ENCODE measurements around the gene TMEM135.
"Not testable (repeated sequence)": the region's sequence is repeated elsewhere in the genome, so short reads cannot be mapped to it uniquely, and the experiment has no call there.

Gene TMEM135

DNA sequence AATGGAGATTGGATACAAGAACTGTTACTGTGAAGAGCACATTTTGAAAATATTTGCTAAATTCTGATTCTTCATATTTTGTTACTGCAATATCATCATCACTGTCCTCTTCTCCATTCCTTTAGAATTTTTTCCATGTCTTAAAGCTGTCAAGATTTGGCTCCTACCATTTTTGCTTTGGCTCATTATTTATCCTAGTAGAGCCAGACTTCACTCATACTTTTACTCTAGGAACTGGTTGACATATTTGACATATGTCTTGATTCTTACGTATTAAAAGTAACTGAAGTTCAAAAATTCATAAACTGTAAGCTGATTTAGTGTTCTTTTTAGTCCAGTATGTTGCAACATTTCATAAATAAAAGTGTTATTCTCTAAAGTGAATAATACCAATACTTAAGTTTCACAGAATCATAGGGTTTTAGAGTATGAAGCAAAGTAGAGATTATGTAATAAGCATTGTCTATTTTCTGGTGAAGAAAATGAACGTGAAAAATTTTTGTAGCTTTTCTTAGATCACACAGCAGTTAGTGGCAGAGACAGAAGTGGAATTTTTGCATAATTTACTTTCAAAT is 225.6 kb downstream of the TMEM135 start:
- no peak for DNase-seq (ENCODE audit: low read depth)
- no peak overlapping the region for H3K4me3 ChIP-seq (ENCODE audit: low read depth, low read length)
- TF ChIP-seq, protein P1, sequence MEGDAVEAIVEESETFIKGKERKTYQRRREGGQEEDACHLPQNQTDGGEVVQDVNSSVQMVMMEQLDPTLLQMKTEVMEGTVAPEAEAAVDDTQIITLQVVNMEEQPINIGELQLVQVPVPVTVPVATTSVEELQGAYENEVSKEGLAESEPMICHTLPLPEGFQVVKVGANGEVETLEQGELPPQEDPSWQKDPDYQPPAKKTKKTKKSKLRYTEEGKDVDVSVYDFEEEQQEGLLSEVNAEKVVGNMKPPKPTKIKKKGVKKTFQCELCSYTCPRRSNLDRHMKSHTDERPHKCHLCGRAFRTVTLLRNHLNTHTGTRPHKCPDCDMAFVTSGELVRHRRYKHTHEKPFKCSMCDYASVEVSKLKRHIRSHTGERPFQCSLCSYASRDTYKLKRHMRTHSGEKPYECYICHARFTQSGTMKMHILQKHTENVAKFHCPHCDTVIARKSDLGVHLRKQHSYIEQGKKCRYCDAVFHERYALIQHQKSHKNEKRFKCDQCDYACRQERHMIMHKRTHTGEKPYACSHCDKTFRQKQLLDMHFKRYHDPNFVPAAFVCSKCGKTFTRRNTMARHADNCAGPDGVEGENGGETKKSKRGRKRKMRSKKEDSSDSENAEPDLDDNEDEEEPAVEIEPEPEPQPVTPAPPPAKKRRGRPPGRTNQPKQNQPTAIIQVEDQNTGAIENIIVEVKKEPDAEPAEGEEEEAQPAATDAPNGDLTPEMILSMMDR (IDR thresholded peaks at IDR 0.05; ENCODE audit: control insufficient read depth, extremely low read depth, insufficient read depth) = no peak

DNA sequence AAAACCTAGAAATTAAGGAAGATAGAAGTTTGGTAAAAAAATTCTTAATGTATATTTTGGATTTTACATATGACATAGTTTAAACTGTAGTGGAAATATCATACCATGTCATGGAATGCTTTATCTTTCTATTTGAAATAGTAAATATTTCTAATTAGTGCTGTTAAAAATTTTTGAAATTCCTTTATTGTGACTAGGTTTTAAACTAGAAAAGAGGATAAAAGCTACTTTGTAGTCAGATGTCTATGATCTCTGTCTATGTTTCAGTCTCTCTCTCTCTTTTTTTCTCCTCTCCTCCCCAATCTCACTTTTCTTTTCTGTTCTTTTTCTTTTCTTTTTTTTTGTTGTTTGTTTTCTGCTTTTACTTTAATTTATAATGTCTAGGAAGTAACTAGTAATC is 226.2 kb downstream of the TMEM135 start:
- no peak for DNase-seq (ENCODE audit: low read depth)
- TF ChIP-seq, protein P1 (IDR thresholded peaks at IDR 0.05; ENCODE audit: control insufficient read depth, extremely low read depth, insufficient read depth) = no peak
- H3K4me3 ChIP-seq (ENCODE audit: low read depth, low read length) = no peak overlapping the region

DNA sequence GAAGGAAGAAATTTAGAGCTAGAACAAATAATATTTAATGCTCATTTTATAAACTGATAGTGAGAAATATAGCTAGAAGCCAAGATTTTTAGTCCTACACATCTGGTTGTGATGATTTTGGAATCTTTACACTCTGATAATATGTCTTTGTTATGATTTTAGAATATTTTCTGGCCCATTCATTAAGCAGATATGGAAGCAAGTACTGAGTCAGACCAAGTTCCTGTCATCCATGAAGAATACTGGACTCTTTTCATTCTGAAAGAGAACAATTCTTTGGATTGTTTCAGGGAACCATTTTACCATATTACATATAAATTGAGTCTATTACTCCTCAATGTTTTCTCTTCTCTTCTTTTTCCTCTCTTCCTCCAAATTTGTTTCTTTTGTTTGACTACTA is 227.4 kb downstream of the TMEM135 start:
- TF ChIP-seq, protein P1 (IDR thresholded peaks at IDR 0.05; ENCODE audit: control insufficient read depth, extremely low read depth, insufficient read depth) = no peak
- DNase-seq (ENCODE audit: low read depth) = no peak
- no peak overlapping the region for H3K4me3 ChIP-seq (ENCODE audit: low read depth, low read length)

DNA sequence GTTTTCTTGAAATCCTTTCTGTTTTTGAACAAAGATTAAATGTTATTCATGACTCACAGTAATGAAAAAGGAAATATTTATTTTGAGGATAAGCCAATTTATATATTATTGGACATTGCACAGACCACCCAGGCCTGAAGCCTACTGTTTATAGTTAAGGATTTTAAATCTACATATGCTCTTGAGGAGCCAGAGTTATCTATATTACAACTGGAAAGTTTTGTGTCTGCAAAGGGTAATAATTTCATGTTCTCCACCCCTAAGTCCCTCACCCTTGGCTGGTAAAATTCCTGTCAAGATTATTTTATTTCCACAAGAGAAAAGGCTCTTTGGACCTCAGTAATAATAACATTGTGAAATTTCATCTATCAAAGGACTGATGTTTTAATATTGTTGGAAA is 228.2 kb downstream of the TMEM135 start:
- DNase-seq (ENCODE audit: low read depth) = no peak
- TF ChIP-seq, protein P1 (IDR thresholded peaks at IDR 0.05; ENCODE audit: control insufficient read depth, extremely low read depth, insufficient read depth) = no peak
- H3K4me3 ChIP-seq (ENCODE audit: low read depth, low read length) = no peak overlapping the region

DNA sequence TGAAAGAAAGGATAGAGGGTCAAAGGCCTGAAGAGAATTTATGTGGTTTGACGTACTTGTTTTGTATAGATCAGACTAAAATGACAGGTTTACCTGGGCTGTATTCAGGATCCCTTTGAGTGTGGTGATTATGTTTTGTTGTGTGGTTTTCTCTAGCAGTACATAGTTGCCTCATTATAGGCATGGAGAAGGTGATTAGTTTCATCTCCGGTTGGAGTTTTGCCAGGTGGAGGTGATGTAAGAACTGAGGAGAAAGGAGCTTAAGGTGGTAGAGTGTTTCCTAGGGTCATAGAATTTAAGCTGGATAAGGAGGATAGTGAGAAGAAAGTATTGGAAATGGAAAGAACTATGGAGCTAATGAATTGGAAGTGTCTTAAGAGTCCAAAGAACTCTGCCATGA is 229.0 kb downstream of the TMEM135 start:
- TF ChIP-seq, protein P1 (IDR thresholded peaks at IDR 0.05; ENCODE audit: control insufficient read depth, extremely low read depth, insufficient read depth) = no peak
- no peak overlapping the region for H3K4me3 ChIP-seq (ENCODE audit: low read depth, low read length)
- no peak for DNase-seq (ENCODE audit: low read depth)

DNA sequence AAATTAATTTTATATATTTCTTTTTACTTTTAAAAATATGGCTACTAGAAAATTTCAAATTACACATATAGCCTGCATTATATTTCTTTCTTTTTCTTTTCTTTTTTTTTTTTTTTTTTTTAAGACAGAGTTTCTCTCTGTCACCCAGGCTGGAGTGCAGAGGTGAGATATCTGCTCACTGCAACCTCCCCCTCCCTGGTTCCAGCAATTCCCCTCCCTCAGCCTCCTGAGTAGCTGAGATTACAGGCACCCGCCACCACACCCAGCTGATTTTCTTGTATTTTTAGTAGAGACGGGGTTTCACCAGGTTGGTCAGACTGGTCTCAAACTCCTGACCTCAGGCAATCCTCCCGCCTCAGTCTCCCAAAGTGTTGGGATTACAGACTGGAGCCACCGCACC is 234.2 kb downstream of the TMEM135 start:
- DNase-seq (ENCODE audit: low read depth) = not testable (repeated sequence)

DNA sequence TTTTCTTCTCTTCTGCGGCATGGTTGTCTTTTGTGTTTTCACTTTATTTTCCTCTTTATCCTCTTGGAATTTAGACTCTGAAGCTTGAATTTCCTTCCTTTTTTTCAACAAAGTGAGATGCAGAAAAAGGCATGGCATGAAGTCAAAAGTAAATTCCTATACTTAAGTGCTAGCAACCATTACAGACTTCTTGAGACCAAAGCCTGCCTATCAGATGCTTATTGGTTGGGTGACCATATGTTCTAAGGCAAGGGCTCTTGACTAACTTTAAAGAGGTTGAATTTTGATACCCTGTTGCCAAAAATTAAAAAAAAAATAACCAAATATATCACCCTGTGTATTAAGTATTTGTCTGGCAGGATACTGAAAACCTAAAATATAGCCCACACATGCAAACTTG is 237.4 kb downstream of the TMEM135 start:
- DNase-seq (ENCODE audit: low read depth) = no peak
- H3K4me3 ChIP-seq (ENCODE audit: low read depth, low read length) = no peak overlapping the region
- TF ChIP-seq, protein P1 (IDR thresholded peaks at IDR 0.05; ENCODE audit: control insufficient read depth, extremely low read depth, insufficient read depth) = no peak

More for the DNA sequence above, 234.2 kb downstream of the TMEM135 start:
- H3K4me3 ChIP-seq (ENCODE audit: low read depth, low read length) = not testable (repeated sequence)
